Fibroblast of the aortic adventitia (primary cell): ENCODE data around the gene WT1. TPM values are rescaled to one million over a fixed set of nuclear protein-coding genes. Genes with fewer than 3 reads are reported as not detected.
A peak's percentile ranks its signal among the peaks of the same experiment; 100 is the strongest.

Experiments used
- DNase-seq: peaks from one replicate; pipeline ENCODE4 v3.0.0-alpha.2; 2010; ENCODE audit warnings: low read depth
- H3K4me3 ChIP-seq: 2 replicates; pipeline ENCODE4 v1.5.1; 2011; ENCODE audit warnings: low read depth, mild to moderate bottlenecking, control low read depth, low read length, moderate library complexity
- total RNA-seq: library from RNA; depleted of rRNA; stranded (reverse); fragments of >200 nt; gene quantifications from 2 replicates; pipeline ENCODE4 v1.2.3, GENCODE V29; 2012; ENCODE audit warnings: low replicate concordance
- TF ChIP-seq, protein P1 (sequence below): IDR thresholded peaks from 2 replicates; pipeline ENCODE4 v1.5.1; 2011; ENCODE audit warnings: mild to moderate bottlenecking, low read length, control low read depth, inconsistent platforms; ENCODE audit not compliant: insufficient read depth

Gene WT1
- total RNA-seq, 1 donor: 0.27 TPM

GRCh38 chr11:32390712-32391111 is 44.6 kb downstream of the WT1 start:
- TF ChIP-seq, protein P1, sequence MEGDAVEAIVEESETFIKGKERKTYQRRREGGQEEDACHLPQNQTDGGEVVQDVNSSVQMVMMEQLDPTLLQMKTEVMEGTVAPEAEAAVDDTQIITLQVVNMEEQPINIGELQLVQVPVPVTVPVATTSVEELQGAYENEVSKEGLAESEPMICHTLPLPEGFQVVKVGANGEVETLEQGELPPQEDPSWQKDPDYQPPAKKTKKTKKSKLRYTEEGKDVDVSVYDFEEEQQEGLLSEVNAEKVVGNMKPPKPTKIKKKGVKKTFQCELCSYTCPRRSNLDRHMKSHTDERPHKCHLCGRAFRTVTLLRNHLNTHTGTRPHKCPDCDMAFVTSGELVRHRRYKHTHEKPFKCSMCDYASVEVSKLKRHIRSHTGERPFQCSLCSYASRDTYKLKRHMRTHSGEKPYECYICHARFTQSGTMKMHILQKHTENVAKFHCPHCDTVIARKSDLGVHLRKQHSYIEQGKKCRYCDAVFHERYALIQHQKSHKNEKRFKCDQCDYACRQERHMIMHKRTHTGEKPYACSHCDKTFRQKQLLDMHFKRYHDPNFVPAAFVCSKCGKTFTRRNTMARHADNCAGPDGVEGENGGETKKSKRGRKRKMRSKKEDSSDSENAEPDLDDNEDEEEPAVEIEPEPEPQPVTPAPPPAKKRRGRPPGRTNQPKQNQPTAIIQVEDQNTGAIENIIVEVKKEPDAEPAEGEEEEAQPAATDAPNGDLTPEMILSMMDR: no peak
- DNase-seq: no peak
- no peak overlapping the region for H3K4me3 ChIP-seq

DNA sequence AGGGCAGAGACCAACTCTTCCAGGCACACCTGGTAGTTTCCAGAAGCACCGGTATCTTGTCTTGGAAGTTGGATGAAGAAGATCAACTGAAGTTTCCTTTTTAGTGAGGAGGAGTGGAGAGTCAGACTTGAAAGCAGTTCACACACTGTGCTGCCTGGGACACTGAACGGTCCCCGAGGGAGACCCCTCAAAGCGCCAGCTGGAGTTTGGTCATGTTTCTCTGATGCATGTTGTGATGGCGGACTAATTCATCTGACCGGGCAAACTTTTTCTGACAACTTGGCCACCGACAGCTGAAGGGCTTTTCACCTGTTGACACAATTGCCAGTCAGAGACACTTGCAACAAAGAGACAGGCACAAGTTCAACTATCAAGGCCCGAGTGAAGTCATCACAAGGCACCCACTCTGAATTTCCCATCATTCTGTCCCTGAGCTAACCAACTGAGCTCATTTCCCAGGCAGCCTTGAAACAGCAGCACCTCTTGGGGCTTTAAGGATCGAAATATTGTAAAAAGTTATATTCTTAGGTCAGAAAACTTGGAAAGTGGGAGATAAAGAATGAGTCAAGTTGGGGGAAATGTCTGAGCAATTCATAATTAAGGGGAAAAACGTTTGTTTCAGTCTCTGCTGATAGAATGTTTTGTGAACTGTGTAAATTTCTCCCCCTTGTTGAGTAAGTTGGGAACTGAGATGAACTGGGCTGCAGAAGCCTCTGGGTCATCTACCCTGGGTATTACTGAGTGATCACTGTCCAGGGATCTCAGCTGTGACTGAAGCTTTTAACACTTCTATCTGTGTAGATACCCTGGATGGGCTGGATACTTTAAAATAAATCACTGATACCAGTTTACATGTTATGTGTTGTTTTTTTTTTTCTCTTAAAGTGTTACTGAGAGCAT is 46.2 kb downstream of the WT1 start:
- TF ChIP-seq, protein P1: no peak

GRCh38 chr11:32388365-32388764 is 47.0 kb downstream of the WT1 start:
- H3K4me3 ChIP-seq: no peak overlapping the region
- TF ChIP-seq, protein P1: no peak
- DNase-seq: no peak

More for the DNA sequence above, 46.2 kb downstream of the WT1 start:
- peak; percentile 50 for DNase-seq
- H3K4me3 ChIP-seq: no peak overlapping the region

DNA sequence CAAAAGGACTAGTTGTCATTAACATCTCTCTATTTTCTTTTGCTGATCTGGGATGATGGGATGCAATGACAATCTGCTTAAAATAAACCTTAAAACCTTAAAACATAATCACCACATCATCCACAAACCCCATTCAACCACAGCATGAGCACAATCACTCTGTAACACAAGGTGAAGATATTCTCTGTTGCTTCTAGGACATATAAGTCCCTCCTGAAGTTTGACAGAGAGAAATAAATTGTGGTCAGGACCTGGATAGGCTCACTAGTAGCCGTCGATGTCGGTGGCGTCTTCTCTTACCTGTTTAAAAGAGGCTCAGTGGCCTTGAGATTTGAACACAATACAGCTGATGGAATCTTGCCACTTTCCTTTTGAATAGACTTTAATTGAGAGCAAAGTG is 47.9 kb downstream of the WT1 start:
- TF ChIP-seq, protein P1: no peak

DNA sequence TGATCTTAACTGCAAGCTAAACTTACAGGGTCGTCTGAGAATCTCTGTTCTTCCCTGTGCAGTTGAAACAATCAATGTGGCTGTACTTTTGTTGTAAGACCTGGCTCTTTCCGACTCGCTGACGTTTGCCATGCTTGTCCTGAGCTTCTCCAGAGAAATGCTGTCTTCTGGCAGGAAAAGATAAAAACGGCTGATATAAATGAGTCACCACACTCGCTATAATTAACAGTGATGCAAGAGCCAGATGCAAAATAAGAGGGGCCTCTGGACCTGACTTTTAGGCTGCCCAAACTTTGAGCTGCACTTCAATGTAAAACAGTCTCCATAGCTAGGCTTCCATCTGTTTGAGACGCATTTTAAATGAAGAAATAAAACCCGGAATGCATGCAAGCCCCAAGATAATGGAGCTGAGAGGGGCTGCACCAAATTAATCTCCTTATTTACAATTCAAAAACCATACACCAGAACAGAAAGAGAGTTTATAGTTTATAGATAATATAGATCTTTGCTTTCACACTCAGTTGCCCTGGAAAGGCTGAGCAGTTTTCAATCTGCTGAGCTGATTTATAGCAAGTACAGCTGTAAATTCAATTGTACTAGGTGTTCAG is 48.5 kb downstream of the WT1 start:
- peak; percentile 84 for DNase-seq
- no peak overlapping the region for H3K4me3 ChIP-seq
- TF ChIP-seq, protein P1: no peak

More for the DNA sequence above, 47.9 kb downstream of the WT1 start:
- no peak for DNase-seq
- H3K4me3 ChIP-seq: no peak overlapping the region

GRCh38 chr11:32385998-32386397 is 49.3 kb downstream of the WT1 start:
- TF ChIP-seq, protein P1: peak; percentile 66
- DNase-seq: peak; percentile 54

More at GRCh38 chr11:32385998-32386397, 49.3 kb downstream of the WT1 start:
- H3K4me3 ChIP-seq: no peak overlapping the region
